Measurements from ENCODE around the gene NRXN3. TPM values are rescaled to one million over a fixed set of nuclear protein-coding genes. Genes with fewer than 3 reads are reported as not detected.

The NRXN3 gene
- total RNA-seq, 1 experiment from 2014 or later, result not detected

DNA sequence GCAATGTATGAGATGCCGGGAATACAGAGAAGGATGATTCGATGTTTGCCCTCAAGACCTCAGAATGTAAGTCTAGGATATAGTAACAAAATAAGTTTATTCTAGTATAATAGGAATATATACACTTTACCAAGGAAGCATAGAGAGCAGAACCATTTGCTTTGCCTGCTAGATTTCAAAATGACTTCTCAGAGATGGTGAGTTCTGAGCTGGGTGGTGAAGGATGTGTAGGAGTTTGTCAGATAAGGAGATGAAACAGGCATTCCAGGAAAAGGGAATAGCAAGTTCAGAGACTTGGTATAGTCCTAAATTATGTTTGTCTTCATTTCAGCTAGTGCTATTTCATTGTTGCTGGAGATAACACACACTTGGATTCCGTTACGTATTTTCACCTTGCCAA, 1385.3 kb downstream of the NRXN3 start (continued):
- no peak for TF ChIP-seq YY1 (IDR thresholded peaks at IDR 0.05; ENCODE audit: extremely low read depth, insufficient replicate concordance, low read depth, low read length)

GRCh38 chr14:79557309-79557708, 1387.1 kb downstream of the NRXN3 start:
- intact Hi-C loops (cut with micrococcal nuclease), result no loop called here
- DNase-seq (ENCODE audit: low read depth, low spot score) (no peak), ATAC-seq (no peak)
- RAD21 ChIA-PET (ENCODE audit: low non-redundant PET in 1 of 2, low total read pairs in 2 of 2, uncharacterized antibody in 2 of 2, unreplicated experiment in 2 of 2), result no interaction called here
- no peaks in the 10 kb centered on the region for H3K4me1 ChIP-seq (ENCODE audit: control insufficient read depth in 1 of 2, insufficient read depth in 2 of 2, low read length in 2 of 2)
- no peak overlapping the region for H3K4me3 ChIP-seq (replicated peaks in 1 of 2; ENCODE audit: low read depth in 1 of 2, low read length in 2 of 2)
- no peaks in the 10 kb centered on the region for H3K36me3 ChIP-seq (ENCODE audit: control insufficient read depth in 1 of 2, insufficient read depth in 2 of 2, low read length in 2 of 2)
- no peaks in the 10 kb centered on the region for H4K20me1 ChIP-seq (ENCODE audit: insufficient read depth)
- TF ChIP-seq RAD21 (IDR thresholded peaks at IDR 0.05; ENCODE audit: low read depth) (no peak), POLR2A (IDR thresholded peaks at IDR 0.05; ENCODE audit: borderline replicate concordance, extremely low read depth, insufficient read depth, insufficient read length) (no peak), POLR2AphosphoS5 (IDR thresholded peaks at IDR 0.05; ENCODE audit: low read depth, low read length) (no peak), EZH2 (IDR thresholded peaks at IDR 0.05) (no peak), CEBPB (IDR thresholded peaks at IDR 0.05; ENCODE audit: low read depth) (no peak), EGR1 (IDR thresholded peaks at IDR 0.05; ENCODE audit: low read depth) (no peak), TCF7L2 (IDR thresholded peaks at IDR 0.05; ENCODE audit: borderline replicate concordance, extremely low read depth, insufficient read depth, insufficient read length) (no peak), SP1 (IDR thresholded peaks at IDR 0.05; ENCODE audit: low read depth) (no peak), JUND (IDR thresholded peaks at IDR 0.05) (no peak), FOSL1 (IDR thresholded peaks at IDR 0.05; ENCODE audit: low read depth) (no peak), MAX (IDR thresholded peaks at IDR 0.05) (no peak)
- TF ChIP-seq, protein P1, sequence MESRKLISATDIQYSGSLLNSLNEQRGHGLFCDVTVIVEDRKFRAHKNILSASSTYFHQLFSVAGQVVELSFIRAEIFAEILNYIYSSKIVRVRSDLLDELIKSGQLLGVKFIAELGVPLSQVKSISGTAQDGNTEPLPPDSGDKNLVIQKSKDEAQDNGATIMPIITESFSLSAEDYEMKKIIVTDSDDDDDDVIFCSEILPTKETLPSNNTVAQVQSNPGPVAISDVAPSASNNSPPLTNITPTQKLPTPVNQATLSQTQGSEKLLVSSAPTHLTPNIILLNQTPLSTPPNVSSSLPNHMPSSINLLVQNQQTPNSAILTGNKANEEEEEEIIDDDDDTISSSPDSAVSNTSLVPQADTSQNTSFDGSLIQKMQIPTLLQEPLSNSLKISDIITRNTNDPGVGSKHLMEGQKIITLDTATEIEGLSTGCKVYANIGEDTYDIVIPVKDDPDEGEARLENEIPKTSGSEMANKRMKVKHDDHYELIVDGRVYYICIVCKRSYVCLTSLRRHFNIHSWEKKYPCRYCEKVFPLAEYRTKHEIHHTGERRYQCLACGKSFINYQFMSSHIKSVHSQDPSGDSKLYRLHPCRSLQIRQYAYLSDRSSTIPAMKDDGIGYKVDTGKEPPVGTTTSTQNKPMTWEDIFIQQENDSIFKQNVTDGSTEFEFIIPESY (IDR thresholded peaks at IDR 0.05; ENCODE audit: extremely low read depth, insufficient replicate concordance, low read length), result no peak
- H3K27ac ChIP-seq (ENCODE audit: low read depth, low read length), result no peak overlapping the region
- no peak overlapping the region for H3K4me2 ChIP-seq (ENCODE audit: low read length)
- no peak overlapping the region for H2AFZ ChIP-seq (ENCODE audit: low read depth, low read length, poor library complexity, severe bottlenecking)
- H3K9me2 ChIP-seq (ENCODE audit: insufficient read depth), result no peaks in the 10 kb centered on the region
- BruUV-seq (replicated peaks), result no TSS peak
- H3K9me3 ChIP-seq (ENCODE audit: control insufficient read depth in 1 of 2, insufficient read depth in 1 of 2, low read depth in 1 of 2, low read length in 2 of 2), result peaks cover 7 to 16% of the 10 kb centered on the region in 2 experiments; a peak in 2 of 4 replicates
- H3K27me3 ChIP-seq (ENCODE audit: insufficient read depth, low read length), result no peaks in the 10 kb centered on the region
- H3K79me2 ChIP-seq (ENCODE audit: insufficient read depth, low read length), result no peaks in the 10 kb centered on the region
- POLR2A ChIA-PET, result no interaction called here
- CTCF ChIA-PET, result no interaction called here
- no peak overlapping the region for H3K9ac ChIP-seq (ENCODE audit: low read length)

Measured in HCT116 (cell line).